EH (cell line): Measurements from ENCODE around the gene PIRT.

Experiments used
- DNase-seq: peaks from one replicate; pipeline ENCODE4 v3.0.0-alpha.2; 2015; ENCODE audit warnings: low read depth

Gene PIRT

GRCh38 chr17:10821054-10821453 lies 16.8 kb downstream of the PIRT start:
- DNase-seq, result no peak

- DNase-seq, result no peak
Observed at GRCh38 chr17:10815319-10815718, 22.6 kb downstream of the PIRT start.

DNA sequence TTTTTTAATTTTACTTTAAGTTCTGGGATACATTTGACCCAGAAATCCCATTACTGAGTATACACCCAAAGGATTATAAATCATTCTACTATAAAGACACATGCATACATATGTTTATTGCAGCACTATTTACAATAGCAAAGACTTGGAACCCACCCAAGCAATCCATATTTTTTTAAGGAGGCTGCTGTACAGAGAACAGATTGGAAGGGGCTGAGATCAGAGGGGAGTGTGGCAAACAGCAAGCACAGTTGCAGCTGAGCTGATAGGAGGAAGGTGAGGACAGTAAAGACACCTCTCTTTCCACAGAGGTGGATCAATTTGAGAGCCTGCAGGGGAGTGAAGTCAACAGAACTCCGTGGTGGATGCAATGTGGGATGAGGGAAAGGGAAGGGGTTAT lies 23.8 kb downstream of the PIRT start:
- DNase-seq, result no peak

- no peak for DNase-seq
Observed at GRCh38 chr17:10812674-10813073, 25.2 kb downstream of the PIRT start.

- no peak for DNase-seq
Observed at GRCh38 chr17:10809605-10810004, 28.3 kb downstream of the PIRT start.

GRCh38 chr17:10807704-10808128 lies 30.2 kb downstream of the PIRT start:
- no peak for DNase-seq

DNA sequence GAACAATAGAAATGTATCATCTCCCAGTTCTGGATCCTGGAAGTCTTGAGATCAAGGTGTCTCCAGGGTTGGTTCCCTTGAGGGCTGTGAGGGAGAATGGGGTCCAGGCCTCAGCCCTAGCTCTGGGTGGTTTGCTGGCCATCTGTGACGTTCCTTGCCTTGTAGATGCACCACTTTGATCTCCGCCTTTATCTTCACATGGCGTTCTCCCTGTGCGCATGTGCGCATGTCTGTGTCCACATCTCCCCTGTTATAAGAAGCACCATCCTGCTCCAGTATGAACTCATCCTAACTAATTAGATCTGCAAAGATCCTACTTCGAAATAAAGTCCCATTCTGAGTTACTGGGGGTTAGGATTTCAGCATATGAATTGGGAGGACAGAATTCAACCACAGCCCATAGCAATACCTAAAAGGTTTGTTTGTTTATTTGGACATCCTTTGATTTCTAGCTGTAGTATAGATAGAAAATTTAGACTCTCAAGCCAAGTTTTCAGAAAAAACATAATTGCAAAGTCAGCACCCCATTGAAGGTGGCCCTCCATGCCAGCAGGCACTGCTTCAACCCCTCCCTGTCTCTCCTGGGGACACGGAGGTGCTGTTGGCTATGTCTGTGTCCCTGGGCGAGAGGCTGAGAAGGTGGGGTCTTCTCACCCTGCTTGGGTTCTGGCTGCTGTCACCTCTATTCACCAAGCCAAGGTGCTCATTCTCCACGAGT lies 31.2 kb downstream of the PIRT start:
- no peak for DNase-seq

- DNase-seq, result no peak
Observed at GRCh38 chr17:10805911-10806310, 32.0 kb downstream of the PIRT start.

- no peak for DNase-seq
Observed at GRCh38 chr17:10804546-10804945, 33.3 kb downstream of the PIRT start.

GRCh38 chr17:10803830-10804475 lies 33.9 kb downstream of the PIRT start, which contains the start of gene TMEM238L:
Gene TMEM238L, minus strand, starts transcription at chr17:10804099. Its CDS starts 136 bp downstream, at chr17:10803963.
- DNase-seq, result no peak

DNA sequence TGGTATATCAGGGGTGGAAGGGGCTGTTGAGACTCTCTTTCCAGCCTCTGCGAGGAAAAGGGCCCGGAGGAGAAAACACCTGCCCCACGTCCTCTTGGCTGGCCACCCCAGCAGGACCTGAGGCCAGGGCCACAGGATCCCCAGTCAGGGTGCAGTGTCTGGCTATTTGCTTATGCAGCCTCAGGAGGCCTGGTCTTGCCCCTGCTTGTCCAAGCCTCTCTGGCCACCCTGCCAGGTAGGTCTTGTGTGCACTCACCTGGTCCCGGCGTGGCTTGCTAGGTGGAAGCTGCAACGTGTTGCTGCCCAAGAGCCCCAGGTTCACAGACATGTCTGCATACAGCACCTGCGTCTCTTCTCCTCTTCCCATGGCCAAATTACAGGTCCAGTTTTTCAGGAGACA lies 34.5 kb downstream of the PIRT start:
- DNase-seq, result no peak

DNA sequence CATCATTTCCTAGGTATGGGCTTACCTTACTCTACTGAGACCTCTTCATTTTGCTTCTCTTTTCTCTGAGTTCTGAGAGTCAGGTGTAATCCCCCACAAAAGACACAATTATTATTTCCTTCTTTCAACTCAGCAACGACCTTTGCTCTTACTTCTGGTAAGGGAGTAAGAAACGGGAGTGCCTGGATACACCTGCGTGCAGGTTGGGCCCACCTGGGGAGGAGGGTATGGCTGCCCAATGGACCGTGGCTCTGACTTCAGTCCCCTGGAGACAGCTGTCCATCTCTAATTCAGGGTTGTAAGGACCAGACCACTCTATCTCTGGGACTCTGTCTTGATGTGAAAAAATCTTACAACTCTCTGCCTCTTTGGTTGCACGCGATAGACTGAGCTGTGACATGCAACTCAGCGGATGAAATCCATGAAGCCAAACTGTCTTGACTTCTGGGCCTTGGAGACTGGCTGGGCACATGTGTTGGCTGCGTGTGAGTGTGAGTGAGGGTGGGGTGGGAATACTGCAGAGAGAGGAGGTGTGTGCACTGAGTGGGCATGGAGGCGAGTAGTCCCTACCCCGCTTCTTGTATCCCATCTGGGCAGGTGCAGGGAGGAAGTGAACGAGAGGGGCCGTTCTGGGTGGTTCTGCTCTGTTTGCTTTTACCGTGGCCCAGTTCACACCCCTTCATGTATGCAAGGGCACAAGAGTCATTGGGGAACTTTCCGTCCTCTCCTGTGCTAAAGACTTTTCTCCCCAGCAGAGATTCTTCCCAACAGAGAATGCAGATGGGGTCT lies 35.2 kb downstream of the PIRT start:
- DNase-seq, result no peak

DNA sequence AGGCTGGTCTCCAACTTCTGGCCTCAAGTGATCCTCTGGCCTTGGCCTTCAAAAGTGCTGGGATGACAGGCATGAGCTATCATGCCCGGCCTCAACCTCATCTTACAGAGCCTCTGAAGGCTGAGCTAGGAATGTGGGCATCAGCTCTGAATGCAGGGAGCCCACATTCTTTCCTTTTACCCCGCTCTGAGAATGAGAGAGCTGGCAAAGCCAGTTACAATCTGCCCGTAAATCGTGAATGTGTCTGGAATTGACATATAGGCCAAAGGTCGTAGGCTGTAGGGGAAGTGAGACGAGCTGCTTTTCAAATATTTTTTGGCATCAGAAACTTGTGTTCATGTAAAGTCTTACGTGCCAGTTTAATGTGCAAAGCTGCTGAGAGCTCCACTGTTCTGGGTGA lies 38.5 kb downstream of the PIRT start:
- no peak for DNase-seq

DNA sequence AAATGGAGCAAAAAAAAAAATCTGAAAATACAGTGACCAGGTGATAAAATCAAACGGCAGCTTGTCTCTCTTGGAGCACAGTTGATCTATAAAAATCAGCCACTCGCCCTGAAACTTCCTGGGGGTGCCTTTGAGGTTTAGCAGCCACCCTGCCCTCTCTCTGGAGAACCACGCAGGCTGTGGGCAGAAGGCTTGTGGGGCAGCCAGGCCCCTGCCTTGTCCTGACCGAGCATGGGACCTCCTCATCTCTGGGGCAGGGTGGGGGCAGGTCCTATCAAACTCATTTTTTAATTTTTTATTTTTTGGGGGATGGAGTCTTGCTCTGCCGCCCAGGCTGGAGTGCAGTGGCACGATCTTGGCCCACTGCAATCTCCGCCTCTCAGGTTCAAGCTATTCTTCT lies 39.0 kb downstream of the PIRT start:
- no peak for DNase-seq

DNA sequence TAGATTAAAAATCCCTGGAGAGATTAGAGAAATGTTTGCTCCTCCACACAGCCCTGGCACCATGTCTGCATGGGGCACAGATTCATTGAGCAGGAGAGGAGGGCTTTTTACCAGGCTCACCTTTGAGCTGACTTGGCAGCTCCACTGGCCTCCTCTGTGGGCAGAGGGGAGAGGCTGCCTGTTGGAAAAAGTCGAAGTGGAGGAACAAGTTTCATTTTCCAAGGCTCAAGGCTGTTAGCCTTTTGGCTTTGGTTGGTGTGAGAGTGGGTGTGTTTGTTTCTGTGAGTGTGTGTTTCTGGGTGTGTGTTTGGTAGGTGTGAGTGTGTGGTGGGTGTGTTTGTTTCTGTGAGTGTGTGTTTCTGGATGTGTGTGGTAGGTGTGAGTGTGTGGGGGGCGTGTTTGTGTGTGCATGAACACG lies 39.5 kb downstream of the PIRT start:
- no peak for DNase-seq

DNA sequence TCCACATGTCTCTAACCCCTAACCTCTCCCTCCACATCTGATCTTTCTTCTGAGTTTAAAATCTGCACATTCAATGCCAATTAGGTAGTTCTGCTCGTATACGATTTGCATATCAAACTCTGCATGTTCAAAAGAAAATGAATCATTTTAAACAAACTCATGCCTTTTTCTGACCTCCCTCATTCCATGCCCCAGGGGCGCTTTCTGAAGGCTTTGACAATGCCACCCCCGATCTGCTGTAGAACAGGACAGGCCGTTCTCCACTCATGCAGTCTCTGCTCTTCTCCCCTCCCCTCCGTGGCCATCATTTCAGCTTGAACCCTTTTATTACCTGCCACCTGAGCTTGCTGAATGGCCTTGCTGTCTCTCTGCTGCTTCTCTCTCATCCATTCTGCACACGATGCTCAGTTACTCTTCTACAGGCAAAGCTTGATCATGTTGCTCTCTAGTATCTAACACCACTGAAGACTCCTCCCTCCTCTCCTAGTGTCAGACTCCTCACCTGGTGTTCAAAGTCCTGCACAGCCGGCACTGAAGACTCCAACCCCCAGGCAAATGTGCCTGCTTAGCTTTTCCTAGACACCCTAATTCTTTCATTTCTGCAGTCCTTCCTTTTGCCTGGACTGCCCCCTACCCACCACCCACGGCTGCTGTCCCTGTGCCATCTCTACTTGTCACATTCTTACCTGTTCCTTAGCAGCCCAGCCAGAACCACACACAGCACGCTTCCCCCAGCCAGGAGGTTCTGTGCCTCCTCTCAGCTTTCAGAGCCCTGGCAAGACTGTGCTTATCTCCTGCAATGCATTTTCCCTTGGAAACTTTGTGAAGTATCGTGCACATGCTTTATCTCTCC lies 40.2 kb downstream of the PIRT start:
- DNase-seq, result no peak

DNA sequence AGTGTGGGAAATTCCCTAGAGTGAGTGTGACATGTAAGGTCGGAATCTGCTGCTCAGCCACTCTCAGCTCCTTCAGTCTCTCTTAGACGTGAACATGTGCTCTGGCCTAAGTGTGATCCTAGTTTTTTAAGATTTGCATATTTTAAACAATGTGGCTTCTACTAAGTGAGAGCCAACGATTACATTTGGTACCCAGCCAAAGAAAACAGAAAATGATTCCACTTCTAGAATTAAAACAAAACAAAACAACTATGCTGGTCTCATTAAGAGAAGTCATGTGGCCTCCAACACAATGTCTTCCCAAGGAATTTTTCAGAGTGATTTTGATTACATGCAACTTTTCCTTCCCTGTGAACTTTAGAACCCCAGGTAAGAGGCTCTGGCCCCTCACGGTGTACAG lies 44.1 kb downstream of the PIRT start:
- DNase-seq, result peak; percentile 6

DNA sequence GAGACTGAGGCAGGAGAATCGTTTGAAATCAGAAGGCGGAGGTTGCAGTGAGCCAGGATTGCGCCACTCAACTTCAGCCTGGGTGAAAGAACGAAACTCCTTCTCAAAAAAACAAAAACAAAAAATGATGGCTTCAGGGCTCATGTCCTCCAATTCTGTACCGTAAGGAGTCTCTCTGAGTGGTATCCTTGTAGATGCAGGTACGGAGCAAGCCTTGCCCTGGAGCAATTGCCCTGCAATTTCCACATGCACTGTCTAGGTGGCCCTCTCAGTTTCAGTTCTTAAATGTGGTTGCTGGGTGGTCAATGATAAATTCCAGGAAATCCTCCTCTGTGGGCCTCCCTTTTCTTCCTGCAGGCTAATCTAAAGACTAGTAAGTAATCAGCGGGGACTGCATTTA lies 44.6 kb downstream of the PIRT start:
- no peak for DNase-seq

GRCh38 chr17:10792151-10792550 lies 45.7 kb downstream of the PIRT start:
- no peak for DNase-seq

DNA sequence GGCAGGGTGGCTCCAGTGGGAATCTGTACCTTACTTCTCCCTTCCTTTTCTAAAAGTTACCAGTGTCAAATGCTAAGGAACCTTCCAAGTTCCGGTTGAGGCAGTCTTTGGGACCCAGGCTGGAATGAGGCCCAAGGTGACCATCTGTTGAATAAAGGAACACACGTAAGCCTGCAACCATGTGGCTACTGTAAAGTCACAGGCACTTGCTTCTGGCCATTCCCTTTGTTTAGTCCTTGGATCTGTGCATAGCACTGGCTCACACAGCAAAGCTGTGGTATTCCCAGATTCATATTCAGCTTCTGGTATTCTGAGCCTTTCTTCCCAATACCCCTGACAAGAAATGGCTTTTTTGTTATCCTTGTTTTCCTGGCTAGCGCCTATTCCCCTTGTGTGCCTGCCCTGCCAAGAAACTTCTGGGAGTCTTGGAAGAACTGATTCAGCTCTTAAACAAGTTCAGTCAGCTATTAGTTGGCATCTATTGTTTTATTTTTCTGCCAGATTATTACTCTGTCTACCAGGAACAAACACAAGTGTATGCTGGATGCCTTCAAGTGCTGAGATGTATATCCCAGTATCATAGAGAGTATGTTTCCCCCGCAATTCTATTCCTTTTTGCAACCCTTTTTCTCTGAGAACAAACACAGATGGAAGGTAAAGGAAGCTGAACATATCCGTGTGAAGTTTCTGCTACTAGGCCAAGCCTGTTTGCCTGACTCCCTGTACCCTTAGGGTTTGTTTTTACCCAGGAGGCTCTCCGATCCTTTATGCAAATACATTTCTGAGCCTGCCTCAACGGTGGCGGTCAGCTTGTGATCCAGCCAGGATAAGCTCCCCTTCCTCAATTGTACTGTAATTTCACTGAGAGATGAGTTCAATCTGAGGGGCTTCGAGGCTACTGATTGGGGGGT lies 47.1 kb downstream of the PIRT start:
- no peak for DNase-seq

DNA sequence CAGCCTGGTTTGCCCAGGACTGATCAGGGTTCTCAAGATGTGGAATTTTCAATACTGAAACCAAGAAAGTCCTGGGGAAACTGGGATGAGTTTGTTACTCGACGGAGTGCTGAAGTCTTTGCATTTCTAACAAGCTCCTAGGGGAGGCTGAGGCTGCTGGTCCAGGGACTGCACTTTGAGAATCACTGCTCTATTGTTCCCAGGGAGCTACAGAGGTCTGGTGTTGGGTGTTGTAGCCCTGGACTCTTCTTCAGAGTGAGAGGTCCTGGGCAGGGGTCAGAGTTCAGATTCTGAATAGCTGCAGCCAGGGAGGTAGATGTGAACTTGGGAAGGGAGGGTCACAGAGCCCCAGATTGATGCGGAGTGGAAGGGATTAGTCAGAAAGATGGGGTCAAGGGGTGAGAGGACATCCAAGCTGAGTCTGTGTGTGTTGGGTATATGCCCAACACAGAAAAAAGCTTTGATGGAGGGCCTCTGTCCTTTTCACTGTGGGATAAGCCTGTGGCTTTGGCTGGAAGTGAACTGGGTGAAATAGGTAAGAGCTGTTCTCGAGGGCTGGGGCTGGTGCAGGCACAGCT lies 48.1 kb downstream of the PIRT start:
- DNase-seq, result no peak
